Measurements from ENCODE around the gene HSPA2. TPM values are rescaled to one million over a fixed set of nuclear protein-coding genes. Genes with fewer than 3 reads are reported as not detected.
"Not testable (repeated sequence)": the region's sequence is repeated elsewhere in the genome, so short reads cannot be mapped to it uniquely, and the experiment has no call there.

Gene HSPA2
- total RNA-seq, 4 donors from 2014 or later = 103 to 165 (median 138) TPM

DNA sequence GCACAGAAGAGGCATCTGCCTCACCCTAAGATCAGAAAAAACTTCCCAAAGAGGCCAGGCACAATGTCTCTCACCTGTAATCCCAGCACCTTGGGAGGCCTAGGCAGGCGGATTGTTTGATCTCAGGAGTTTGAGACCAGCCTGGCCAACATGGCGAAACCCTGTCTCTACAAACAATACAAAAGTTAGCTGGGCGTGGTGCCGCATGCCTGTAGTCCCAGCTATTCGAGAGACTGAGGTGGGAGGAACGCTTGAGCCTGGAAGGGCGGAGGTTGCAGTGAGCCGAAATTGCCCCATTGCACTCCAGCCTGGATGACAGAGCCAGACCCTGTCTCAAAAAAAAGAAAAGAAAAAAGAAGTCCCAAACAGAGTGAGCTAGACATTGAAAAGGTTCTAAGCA is 31.5 kb upstream of the HSPA2 start:
- H3K4me3 ChIP-seq (ENCODE audit: low read depth, poor library complexity, severe bottlenecking) = no peak overlapping the region
- TF ChIP-seq, protein P1, sequence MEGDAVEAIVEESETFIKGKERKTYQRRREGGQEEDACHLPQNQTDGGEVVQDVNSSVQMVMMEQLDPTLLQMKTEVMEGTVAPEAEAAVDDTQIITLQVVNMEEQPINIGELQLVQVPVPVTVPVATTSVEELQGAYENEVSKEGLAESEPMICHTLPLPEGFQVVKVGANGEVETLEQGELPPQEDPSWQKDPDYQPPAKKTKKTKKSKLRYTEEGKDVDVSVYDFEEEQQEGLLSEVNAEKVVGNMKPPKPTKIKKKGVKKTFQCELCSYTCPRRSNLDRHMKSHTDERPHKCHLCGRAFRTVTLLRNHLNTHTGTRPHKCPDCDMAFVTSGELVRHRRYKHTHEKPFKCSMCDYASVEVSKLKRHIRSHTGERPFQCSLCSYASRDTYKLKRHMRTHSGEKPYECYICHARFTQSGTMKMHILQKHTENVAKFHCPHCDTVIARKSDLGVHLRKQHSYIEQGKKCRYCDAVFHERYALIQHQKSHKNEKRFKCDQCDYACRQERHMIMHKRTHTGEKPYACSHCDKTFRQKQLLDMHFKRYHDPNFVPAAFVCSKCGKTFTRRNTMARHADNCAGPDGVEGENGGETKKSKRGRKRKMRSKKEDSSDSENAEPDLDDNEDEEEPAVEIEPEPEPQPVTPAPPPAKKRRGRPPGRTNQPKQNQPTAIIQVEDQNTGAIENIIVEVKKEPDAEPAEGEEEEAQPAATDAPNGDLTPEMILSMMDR (IDR thresholded peaks at IDR 0.05) = no peak
- TF ChIP-seq POLR2A (IDR thresholded peaks at IDR 0.05) = no peak
- intact Hi-C loops (cut with DNase I; ENCODE audit: low total_unique reads) = no loop called here
- 71 to 75% methylated on average over 8 of the region's 8 CpGs for WGBS, 2 donors
- no peak for DNase-seq (ENCODE audit: low spot score in 2 of 2)

DNA sequence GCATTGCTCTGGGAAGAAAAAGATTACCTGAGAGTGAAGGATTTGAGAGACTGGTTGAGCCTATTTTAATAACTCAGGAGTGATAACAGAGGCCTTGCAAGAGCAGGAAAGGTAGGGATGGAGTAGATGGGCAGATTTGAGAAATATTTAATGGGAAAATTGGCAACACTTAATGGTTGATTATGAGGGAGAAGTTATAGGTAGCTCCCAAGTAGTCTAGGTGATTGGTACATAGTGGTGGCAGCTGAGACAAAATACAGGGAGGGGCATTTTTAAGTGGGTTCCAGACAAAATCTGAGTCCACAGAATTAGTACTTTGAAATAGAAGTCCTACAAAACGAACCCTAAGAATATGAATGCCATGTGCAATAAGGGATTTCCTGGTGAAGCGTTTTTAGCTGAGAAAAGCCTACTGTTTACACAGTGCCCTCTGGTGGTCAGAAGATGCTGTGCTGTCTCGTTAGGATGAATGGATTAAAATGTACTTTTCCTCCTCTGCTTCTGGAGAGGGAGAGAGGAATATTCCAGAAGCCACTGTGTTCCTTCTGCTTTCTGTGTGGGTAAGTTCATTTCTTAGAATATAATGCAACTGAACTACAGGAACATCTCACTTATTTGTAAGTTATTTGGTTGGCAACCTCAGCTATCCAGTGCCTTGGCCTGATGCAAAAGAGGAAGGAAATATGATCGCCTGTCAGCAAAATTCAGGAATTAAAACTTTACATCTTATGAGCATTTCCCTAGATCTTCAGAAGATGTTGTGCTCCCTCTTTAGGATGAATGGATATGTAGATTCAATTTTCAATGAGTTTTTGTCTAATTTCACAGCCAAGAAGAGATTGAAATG is 29.5 kb upstream of the HSPA2 start:
- intact Hi-C loops (cut with DNase I; ENCODE audit: low total_unique reads) = no loop called here
- no peak for TF ChIP-seq POLR2A (IDR thresholded peaks at IDR 0.05)
- TF ChIP-seq, protein P1 (IDR thresholded peaks at IDR 0.05) = no peak
- WGBS, 2 donors = 19 to 20% methylated on average over 4 of the region's 4 CpGs
- no peak overlapping the region for H3K4me3 ChIP-seq (ENCODE audit: low read depth, poor library complexity, severe bottlenecking)
- DNase-seq (ENCODE audit: low spot score in 2 of 2) = peak; percentile 64 to 91

DNA sequence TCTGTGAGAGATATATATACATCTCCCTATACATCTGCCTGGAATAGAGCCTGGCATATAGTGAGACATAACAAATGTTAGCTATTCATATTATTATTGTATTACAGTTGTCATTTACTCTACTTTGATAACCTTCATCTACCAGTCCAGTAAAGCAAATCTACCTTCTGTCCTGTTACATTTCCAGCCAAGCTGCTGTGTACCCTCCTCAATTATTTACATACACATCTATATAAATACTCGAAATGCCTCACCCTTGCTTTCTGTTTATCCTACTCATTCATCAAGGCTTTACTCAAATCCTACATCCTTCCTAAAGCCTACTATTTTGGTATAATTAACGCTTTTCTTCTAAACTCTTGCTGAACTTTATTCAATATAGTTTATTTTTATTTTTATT is 27.3 kb upstream of the HSPA2 start:
- no peak for DNase-seq (ENCODE audit: low spot score in 2 of 2)
- TF ChIP-seq POLR2A (IDR thresholded peaks at IDR 0.05) = no peak
- TF ChIP-seq, protein P1 (IDR thresholded peaks at IDR 0.05) = no peak
- 90% methylated on average over 2 of the region's 2 CpGs for WGBS, 2 donors
- intact Hi-C loops (cut with DNase I; ENCODE audit: low total_unique reads) = no loop called here
- H3K4me3 ChIP-seq (ENCODE audit: low read depth, poor library complexity, severe bottlenecking) = no peak overlapping the region

DNA sequence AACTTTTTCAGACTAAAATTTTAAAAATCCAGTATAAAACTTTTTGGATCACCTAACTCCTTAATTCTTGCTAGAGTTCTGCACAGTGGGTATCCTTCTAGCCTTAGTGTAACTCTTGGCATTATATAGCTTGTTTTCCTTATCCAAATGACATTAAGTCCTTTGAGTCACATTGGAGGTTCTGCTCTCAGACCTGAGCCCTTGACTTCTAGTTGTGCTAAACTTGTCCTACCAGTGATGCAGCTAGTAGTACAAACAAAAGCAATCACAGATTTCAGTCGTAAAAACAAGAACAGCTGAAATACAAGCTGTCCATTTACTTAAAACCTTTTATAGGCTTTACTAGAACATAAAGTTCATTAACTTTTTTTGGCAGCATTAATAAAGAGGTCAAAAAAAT is 25.5 kb upstream of the HSPA2 start:
- TF ChIP-seq POLR2A (IDR thresholded peaks at IDR 0.05) = no peak
- TF ChIP-seq, protein P1 (IDR thresholded peaks at IDR 0.05) = no peak
- 21 to 32% methylated on average over 1 of the region's 1 CpG for WGBS, 2 donors
- DNase-seq (ENCODE audit: low spot score in 2 of 2) = no peak
- intact Hi-C loops (cut with DNase I; ENCODE audit: low total_unique reads) = no loop called here
- H3K4me3 ChIP-seq (ENCODE audit: low read depth, poor library complexity, severe bottlenecking) = no peak overlapping the region

DNA sequence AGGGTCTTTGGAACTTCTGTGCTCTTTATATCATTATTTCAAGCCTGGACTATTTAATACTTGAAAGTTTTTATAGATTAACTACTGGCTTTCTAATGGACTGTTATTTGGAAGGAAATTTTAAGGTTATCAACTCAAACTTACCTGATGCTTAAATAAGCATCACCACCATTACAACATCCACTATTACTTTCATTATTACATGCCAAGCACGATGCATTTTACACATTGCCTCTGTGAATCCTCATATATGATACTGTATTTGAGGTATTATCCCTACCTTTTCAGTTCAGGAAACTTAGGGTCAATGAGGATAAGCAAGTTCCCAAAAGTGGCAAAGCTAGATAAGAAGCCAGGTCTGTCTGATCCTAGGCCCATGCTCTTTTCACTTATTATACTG is 23.6 kb upstream of the HSPA2 start:
- TF ChIP-seq, protein P1 (IDR thresholded peaks at IDR 0.05) = no peak
- no peak for TF ChIP-seq POLR2A (IDR thresholded peaks at IDR 0.05)
- no peak overlapping the region for H3K4me3 ChIP-seq (ENCODE audit: low read depth, poor library complexity, severe bottlenecking)
- DNase-seq (ENCODE audit: low spot score in 2 of 2) = no peak
- WGBS, 2 donors = 76 to 77% methylated on average over 1 of the region's 1 CpG
- intact Hi-C loops (cut with DNase I; ENCODE audit: low total_unique reads) = no loop called here

DNA sequence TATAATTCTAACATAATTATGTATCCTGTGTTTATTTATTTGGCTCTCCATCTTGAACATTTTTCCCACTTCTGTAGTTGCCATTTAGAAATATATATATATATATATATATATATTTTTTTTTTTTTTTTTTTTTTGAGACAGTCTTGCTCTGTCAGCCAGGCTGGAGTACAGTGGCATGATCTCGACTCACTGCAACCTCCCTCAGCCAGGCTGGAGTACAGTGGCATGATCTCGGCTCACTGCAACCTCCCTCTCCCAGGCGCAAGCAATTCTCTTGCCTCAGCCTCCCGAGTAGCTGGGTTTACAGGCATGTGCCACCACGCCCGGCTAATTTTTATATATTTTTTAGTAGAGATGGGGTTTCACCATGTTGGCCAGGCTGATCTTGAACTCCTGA is 22.9 kb upstream of the HSPA2 start:
- intact Hi-C loops (cut with DNase I; ENCODE audit: low total_unique reads); H3K4me3 ChIP-seq (ENCODE audit: low read depth, poor library complexity, severe bottlenecking); DNase-seq (ENCODE audit: low spot score in 2 of 2): not testable (repeated sequence)
- 88 to 89% methylated on average over 6 of the region's 6 CpGs for WGBS, 2 donors
